HS-5 (cell line): ENCODE measurements around the gene TMEM203.

Experiments used
- DNase-seq: peaks from one replicate; pipeline ENCODE4 v3.0.0-alpha.2; 2012; ENCODE audit warnings: low read depth

TMEM203 gene

DNA sequence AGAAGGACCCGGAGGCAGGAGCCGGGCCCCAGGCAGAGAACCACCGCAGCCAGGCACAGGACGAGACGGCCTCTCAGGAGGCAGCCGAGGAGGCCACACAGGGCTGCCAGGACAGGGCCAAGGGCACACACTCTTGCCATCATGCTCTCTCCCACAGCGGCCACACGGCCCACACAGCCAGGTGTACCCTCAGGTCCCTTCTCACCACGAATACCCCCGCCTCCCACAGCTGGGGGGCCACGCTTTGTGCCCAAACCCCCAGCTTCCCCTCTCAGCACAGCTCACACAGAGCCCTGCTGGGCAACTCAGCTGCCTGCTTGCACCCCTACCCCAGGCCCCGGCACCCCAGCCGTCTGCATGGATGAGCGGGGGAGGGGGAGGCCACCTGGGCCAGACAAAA lies 11.7 kb downstream of the TMEM203 start:
- DNase-seq: no peak

DNA sequence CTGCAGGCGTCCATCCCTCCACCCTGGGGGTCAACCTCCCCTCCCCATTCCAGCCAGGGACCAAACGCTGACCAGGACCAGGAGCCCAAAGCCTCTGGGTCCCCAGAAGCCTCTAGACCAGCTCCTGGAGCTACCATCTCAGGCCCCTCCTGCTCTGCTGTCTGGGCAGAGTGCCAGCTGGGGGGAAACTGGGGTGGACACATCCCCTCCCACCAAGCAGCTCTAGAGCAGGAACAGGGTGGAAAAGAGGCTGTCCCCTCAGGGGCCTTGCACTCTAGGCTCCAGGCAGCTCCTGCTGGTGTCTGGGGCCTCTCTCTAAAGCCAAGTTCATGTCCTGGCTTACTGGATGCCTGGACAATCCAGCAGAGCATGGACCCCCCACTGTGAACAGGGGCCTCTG lies 12.6 kb downstream of the TMEM203 start:
- DNase-seq: no peak

DNA sequence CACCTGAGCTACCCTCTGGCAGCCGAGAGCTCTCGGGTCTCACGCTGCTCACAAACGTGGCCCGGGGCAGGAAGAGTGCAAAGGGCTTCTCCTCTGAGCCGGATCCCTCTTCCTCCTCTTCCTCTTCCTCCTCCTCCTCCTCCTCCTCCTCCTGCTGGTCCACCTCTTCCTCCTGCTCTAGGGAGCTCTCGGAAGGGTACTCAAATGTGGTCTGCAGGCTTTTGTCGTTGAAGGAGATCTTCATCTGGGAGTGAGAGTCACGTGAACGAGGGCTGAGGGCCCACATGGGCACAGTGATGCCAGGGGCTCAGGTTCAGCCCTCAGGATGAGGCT lies 13.0 kb downstream of the TMEM203 start:
- no peak for DNase-seq

DNA sequence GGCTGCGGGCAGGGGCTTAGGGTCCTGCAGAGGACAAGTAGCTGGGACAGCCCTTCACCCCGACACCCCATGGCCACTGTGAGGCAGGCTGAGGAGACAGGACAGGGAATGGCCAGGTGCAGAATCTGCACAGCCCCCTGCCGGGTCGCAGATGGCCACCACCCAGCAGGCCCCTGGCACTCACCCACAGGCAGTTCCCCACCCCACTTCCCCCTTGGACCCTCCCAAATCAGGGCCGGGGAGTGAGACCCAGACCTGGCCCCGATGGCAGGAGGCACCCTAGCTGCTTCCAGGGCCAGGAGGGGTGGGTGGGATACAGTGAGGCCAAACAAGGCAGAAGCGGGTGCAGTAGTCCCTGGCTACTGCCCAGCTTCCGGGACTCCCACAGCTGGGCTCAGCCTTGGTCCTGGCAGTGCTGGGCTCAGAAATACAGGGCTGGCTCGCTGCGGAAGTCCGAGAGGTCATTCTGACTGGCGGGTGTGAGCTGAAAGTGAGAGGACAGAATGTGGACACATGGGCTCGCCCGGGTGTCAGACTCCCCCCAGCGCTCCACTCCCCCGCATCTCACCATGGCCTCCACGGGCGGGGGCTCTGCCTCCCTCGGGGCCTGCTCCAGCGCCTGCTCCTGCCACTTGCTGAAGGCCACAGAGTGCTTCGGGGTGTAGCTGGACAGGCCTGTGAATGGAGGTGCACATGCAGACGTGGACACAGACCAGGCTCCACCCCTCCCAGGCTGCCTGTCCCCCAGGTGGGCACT lies 13.6 kb downstream of the TMEM203 start:
- DNase-seq: no peak

DNA sequence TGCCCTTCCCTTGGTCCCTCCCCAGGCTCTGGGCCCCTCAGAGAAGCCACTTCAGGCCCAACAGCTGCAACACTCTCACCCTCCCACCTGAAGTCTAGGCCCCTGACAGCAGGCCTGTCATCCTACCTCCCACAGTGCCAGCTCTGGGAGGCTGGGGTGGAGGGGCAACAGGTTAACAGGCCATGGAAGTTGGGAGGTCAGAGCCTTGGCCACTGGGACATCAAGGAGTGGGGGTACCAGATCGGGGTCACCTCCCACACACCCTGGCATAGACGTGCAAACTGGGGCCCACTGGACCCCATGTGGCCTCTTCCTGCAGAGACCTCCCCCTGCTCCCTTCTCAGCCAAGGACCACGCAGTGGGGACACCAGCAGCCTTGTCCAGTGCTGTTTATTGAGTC lies 14.2 kb downstream of the TMEM203 start:
- no peak for DNase-seq

DNA sequence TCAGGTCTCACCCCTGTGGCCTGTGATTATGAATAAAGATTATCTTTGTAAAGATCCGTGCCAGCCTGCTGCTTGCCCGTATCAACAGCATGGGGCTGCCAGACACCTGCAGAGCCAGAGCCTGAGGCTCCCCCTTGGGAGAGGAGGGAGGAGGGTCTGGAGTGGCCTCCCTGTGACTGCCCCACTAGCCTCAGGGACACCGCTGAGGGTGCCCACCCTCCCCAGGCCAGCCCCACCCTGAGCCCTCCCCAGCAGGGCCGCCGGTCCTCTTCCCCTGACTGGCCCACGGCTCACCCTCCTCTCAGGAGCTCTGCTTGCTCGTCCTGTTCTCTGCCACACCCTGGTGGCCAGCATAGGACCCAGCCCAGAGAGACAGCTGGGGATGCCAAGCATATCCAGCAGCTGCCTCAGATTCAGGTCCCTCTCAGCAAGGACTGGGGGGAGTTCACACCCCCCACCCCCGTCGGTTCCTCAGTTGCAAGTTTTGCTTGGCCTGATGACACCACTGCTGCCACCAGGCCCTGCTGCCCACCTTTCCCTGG lies 15.1 kb downstream of the TMEM203 start:
- no peak for DNase-seq

DNA sequence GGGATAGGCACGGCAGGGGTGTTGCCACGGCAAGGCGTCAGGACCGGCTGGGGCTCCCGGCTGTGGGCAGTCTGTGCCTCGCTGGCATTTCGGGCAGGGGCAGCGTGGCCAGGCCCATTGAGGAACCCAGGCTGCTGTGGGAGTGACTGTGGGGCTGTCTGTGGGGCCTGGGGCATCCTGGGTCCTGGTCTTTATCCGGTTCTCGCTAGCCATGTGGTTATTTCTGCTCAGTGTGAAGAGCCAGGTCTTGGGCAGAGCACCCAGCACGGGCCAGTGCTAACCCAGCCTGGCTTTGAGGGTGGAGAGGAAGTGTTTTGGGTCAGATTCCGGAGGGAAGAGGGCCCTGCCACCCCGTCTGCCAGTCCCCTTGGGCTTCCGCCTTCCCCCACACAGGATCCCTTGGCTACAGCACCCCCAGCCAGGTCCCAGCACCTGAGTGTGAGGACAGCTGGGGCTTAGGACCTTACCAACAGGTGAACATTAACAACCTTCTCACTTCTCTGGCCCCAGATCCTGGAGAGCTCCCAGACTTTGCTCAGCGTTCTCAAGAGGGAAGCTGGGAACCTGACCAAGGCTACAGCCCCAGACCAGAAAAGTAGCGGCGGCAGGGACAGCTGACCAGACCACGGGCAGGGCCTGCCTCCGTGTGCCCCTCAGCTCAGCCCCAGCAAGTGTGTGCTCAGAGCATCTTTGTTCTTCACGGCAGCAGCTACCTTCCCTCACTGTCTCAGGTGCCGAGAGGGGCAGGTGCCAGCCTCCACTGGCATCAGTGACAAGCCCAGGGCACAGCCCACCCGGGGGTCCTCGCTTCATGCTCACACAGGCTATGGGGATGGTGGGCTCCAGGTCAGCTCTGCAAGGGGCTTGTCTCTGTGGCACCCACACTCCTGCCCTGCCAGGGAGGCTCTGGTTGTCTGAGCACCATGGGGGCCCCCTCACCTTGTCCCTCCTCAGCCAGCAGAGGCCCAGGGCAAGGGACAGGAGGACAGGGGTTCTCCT lies 15.9 kb downstream of the TMEM203 start:
- no peak for DNase-seq

DNA sequence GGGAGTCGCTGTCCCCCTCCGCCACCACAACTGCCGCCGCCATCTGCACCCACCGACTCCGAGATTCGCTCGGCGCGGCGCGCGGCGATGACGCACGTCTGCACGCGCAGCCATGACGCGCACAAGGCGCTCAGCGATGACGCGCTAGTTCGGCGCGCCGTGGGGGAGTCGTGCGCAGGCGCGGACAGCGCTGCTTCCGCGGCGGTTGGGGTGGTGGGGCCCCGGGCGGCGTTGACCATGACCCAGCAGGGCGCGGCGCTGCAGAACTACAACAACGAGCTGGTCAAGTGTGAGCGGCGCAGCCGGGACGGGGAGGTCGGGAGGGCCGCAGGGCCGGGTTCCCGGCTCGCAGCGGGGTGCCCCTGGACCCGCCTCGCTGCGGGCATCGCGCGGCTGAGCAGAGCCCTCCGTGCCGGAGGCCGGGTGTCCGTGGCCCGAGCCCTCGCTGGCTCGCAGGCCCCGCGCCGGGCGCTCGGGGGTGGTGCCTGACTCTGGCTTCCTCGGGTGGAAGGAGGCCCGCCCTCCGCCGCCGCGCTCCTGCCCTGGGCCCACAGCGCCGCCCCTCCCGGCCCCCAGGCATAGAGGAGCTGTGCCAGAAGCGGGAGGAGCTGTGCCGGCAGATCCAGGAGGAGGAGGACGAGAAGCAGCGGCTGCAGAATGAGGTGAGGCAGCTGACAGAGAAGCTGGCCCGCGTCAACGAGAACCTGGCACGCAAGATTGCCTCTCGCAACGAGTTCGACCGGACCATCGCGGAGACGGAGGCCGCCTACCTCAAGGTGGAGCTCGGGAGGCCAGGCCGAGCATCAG lies 16.8 kb downstream of the TMEM203 start, which contains the start of the genes ANAPC2 and SSNA1:
ANAPC2 (minus strand) TSS at position 71 of the 807 bp plus-strand sequence; CDS start at position 43, 28 bp downstream.
SSNA1 (plus strand) TSS at position 187 of the 807 bp plus-strand sequence; CDS start at position 238, 51 bp downstream.
- DNase-seq: peak; percentile 75

DNA sequence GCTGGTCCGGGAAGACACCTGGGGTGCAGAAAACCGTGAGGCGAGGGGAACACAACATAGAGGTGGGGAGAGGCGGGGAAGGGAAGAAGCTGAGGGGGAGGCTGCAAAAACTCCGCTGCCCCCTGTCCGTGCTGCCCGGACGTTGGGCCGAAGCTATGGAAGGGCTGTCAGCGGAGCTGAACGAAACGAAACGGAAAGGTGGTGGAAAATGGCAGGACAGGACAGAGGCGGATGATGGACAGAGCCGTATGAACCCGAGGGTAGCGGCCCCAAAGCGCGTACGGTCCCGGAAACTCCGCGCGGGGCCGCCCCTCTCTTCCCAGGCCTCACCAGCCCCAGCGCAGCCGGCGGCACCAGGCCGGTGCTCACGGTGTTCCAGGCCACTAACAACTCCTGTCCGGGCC lies 17.4 kb downstream of the TMEM203 start:
- DNase-seq: no peak

DNA sequence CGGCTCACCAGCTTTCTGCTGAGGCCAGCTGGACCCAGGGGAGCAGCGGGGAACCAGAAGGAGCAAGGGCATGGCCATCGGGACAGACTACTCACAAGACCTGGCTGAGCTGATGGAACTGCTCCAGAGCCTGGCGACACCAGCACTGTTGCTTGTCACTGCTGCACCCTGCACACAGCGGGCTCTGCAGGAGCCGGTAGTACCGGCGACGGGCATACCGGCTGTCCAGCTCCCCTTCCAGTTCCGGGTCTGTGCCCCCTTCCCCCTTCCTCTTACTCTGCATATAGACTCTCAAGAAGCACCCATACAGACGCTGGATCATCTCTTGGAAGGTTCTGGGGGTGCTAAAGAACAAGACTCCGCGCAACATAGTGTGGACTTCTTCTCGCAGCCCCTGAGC lies 18.1 kb downstream of the TMEM203 start:
- DNase-seq: no peak

DNA sequence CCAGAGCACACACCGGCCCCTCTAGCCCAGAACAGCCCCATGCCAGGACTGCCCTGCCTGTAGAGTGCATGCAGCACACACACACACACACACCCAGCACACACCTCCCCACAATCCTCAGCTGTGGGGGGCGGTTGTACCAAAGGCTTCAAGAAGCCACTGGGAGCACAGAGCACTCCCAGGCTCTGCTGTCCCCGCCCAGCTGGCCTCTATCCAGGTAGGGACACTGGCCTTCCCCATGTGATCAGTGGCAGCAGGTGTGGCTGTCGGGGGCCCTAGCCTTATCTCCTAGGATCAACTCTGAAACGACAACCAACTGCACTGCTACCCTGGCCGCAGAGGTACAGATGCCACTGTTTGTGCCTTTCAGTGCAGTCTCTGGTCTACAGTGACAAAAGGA lies 19.1 kb downstream of the TMEM203 start:
- DNase-seq: no peak

DNA sequence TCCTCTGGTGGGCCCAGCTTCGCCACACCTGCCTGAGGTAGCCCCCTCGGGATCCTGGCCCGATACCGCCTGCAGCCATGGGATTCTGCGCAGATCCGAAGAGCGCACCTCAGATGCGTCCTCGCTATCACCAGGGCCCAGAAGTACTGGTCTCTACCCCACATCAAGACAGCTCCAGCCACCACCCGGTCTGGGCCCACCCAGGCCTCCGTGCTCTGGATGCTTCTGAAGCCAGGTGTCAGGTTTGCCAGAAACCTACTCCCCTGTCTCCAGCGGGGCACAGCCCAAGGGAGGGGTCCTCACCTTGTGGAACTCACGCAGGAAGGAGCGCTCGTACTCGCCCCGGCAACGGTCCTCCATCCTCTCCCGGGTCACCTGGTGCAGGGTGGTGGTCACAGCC lies 19.5 kb downstream of the TMEM203 start:
- no peak for DNase-seq

DNA sequence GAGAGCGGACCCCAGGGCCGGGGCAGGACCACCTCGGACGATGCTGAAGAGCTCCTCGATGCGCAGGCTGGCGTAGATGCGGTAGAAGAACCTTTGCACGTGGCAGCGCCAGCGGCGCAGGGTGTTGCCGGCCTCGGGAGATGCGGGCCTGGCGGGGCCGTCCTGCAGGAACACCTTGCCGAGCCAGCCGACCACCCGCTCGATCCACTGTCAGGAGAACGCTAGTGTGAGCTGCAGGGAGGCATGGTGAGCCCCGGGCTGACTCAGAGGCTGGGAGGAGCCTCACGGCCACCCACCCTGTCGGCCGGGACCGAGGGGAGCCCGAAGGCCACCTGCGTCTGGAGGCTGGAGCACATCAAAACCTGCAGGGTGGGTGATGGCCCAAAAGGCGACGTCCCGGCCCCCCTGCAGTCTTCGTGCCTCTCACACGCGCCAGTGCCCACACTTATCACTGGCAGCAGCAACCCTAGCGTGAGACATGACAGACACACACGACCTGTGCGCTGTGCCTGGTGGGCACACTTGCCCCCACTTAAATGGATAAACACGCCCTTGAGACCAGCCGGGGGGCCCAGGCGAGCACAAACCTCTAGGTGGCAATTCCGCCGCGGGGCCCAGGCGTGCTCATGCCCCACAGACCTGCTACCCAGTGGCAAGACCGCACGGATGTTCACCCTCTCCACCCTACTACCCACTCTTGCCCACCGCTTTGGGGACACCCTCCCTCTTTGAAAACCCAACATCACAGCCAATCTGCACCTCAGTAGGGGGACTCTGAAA lies 20.4 kb downstream of the TMEM203 start:
- no peak for DNase-seq

DNA sequence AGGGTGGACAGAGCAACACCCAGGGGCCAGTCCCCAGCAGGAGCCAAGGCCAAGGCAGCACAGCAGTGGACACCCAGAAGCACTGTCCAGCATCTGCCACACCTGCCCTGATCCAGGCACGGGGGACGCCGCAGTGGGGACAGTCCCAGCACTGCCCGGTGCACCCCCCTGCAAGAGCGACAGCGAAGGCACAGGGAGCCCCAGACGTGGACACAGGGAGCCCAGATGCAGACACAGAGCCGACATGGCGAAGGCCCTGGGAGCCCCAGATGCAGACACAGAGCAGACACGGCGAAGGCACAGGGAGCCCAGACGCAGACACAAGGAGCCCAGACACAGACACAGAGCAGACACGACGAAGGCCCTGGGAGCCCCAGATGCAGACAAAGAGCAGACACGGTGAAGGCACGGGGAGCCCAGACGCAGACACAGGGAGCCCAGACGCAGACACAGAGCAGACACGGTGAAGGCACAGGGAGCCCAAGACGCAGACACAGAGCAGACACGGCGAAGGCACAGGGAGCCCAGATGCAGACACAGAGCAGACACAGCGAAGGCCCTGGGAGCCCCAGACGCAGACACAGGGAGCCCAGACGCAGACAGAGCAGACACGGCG lies 21.4 kb downstream of the TMEM203 start:
- DNase-seq: no peak

DNA sequence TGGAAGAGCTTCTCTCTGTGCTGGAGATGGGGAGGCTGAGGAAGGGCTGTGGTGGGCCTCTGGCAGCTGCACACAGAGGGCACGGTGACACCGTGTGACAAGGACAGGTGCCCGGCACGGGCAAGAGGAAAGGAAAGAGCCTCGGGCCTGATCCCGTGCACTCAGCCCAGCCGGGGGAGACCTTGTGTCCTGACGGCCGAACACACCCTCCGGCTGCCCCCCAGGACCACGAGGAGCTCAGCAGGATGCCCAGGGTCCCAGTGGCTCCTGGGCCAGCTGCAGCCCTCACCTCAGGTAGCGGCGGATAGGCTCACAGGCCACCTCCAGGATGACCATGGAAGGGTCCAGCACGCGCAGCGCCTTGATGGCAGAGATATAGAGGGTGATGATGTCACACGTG lies 22.6 kb downstream of the TMEM203 start:
- no peak for DNase-seq

DNA sequence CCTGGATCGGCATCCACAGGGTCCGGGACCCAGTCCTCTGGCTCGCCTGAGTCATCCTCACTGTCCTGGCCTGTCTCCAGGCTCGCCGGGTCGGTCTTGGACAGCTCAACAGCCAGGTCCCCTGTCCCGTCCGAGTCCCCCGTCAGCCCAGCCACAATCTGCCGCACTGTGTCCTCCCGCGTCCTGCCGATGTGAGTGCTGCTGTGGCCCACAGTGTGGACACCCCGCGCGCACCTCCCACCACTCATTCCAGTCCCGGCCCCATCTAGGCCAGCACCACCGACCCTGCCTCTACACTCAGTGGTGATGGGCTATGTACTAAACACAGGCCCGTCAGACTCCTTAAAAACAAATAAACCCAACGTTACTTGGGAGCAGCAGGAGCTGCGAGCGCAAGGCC lies 23.8 kb downstream of the TMEM203 start:
- DNase-seq: no peak

DNA sequence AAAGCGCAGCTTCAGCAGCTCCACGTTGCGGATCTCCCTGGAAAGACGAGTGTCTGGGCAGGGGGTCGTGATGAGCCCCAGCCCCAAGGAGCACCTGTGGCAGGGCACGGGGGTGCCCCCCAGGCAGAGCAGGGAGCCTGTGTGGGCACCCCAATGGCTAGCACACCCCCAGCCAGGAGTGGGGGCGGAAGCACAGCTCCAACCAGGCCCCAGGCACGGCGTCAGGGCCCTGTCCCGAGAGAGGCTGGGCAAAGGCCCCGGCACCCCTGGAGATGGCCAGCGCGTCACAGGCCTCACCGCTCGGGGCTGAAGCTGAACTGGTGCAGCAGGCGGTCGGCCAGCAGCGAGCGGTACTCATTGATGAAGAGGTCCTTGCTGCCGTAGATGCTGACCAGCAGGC lies 25.0 kb downstream of the TMEM203 start:
- DNase-seq: no peak

DNA sequence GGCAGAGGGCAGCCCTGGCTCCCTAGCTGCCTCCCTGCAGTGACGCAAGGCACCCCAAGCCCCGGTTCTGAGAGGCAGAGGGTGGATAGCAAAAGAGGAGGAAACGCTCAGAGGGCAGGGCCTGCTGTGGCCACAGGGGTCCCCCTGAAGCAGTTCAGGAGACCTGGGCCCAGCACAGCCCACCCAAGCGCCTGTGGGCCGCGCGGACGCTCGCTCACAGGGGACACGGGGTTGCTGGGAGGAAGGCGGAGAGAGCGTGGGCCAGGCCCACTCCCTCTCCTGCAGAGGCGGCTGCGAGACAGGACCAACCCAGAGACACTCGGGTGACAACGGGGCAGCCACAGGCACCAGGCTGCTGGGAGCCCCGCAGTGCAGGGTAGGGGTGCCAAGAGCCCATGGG lies 25.7 kb downstream of the TMEM203 start:
- no peak for DNase-seq

DNA sequence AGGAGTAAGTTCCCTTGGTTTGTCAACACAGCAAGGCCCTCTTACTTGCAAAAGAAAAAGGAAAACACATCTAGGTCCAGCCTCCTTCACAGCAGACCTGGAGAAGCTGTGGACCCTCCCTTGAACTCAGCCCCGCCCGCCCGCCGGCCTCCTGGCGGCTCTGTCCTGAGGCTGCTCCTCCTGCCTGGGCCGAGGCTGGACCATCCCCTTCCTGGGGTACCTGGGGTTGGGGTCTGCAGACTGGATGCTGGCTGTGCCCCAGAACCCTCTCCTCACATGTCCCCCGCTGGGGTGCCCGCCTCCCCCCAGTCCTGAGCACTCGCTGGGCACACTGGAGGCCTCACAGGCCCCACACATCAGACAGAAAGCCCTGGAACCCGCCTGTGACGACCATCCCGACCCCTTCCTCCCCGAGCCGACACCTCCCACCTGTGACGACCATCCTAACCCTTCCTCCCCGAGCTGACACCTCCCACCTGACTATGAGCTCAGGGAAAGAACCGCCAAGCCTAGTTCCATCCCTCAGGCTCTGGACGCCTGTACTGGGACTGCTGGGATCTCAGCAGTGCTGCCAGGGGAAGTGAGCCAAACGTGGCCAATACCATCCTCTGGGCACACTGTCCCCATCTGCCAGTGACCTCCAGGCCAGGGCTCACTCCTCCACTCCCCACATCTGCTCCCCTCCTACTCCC lies 26.4 kb downstream of the TMEM203 start:
- no peak for DNase-seq
